A549 (cell line): ENCODE results near the gene NXPH1.

Experiments
- EHMT2 ChIP-seq: fragments of 200-600 bp; sonication (generic); IDR thresholded peaks from 2 replicates; pipeline ENCODE4 v1.6.1; 2016; ENCODE audit warnings: antibody characterized with exemption, low read depth, mild to moderate bottlenecking, moderate library complexity
- EP300 ChIP-seq, 2 experiments: fragments of >200 bp; sonication (Bioruptor Twin); formaldehyde crosslinking; IDR thresholded peaks; 2 replicates in 1 of 2; 3 replicates in 1 of 2; pipeline ENCODE4 v1.6.1; 2016 to 2017
- MYC ChIP-seq: IDR thresholded peaks from 2 replicates; pipeline ENCODE4 v1.6.1; 2012; ENCODE audit warnings: mild to moderate bottlenecking, inconsistent platforms, low read length, improper control_type of control experiment, borderline replicate concordance
- POLR2A ChIP-seq: IDR thresholded peaks from 2 replicates; pipeline ENCODE4 v1.6.1; 2012; ENCODE audit warnings: mild to moderate bottlenecking, low read length
- RCOR1 ChIP-seq: fragments of 150-350 bp; IDR thresholded peaks from 2 replicates; pipeline ENCODE4 v1.6.1; 2014; ENCODE audit warnings: antibody characterized with exemption, low read length, low read depth
- RFX5 ChIP-seq: fragments of 450-650 bp; IDR thresholded peaks from 2 replicates; pipeline ENCODE4 v1.7.1; 2014; ENCODE audit warnings: antibody characterized with exemption, mild to moderate bottlenecking, moderate library complexity
- TF ChIP-seq, protein P1 (sequence below): fragments of >200 bp; sonication (Bioruptor Twin); formaldehyde crosslinking; IDR thresholded peaks from 3 replicates; pipeline ENCODE4 v1.5.1; 2016
- TF ChIP-seq, protein P2 (sequence below): fragments of 450-650 bp; IDR thresholded peaks from 2 replicates; pipeline ENCODE4 v1.6.1; 2014; ENCODE audit warnings: antibody characterized with exemption
- TF ChIP-seq, protein P3 (sequence below): IDR thresholded peaks from 2 replicates; pipeline ENCODE4 v1.6.1; 2012

DNA sequence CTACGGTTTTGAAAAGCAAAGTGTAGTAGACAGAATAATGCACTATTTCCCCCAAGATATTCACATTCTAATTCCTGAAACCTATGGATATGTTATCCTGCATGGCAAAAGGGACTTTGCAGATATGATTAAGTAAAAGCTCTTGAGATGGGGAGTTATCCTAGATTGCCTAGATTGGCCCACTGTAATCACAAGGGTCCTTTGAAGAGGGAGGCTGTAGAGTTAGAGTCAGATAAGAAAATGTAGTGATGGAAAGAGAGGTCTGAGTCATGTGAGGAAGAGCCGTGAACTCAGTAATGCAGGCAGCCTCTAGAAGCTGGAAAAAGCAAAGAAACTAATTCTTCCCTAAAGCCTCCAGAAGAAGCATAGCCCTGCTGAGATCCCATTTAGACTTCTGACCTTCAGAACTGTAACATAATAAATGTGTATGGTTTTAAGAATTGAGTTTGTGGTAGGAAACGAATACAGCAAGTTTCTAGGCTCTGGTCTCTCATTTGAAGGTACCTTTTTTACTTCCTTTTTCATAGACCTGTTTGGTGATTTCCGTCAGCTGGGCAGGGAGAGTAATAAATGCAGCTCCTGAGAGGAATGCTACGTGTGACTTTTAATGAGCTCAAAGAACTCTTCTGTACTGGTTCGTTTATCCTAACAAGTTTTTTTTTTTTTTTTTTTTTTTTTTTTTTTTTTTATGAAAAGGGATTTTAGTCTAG lies 41.9 kb upstream of the NXPH1 start:
- no peak for TF ChIP-seq RCOR1
- TF ChIP-seq, protein P1, sequence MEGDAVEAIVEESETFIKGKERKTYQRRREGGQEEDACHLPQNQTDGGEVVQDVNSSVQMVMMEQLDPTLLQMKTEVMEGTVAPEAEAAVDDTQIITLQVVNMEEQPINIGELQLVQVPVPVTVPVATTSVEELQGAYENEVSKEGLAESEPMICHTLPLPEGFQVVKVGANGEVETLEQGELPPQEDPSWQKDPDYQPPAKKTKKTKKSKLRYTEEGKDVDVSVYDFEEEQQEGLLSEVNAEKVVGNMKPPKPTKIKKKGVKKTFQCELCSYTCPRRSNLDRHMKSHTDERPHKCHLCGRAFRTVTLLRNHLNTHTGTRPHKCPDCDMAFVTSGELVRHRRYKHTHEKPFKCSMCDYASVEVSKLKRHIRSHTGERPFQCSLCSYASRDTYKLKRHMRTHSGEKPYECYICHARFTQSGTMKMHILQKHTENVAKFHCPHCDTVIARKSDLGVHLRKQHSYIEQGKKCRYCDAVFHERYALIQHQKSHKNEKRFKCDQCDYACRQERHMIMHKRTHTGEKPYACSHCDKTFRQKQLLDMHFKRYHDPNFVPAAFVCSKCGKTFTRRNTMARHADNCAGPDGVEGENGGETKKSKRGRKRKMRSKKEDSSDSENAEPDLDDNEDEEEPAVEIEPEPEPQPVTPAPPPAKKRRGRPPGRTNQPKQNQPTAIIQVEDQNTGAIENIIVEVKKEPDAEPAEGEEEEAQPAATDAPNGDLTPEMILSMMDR: no peak
- no peak for TF ChIP-seq EP300 (IDR thresholded peaks at IDR 0.05)
- no peak for TF ChIP-seq RFX5
- TF ChIP-seq MYC: no peak
- TF ChIP-seq EHMT2: no peak
- no peak for TF ChIP-seq POLR2A
- TF ChIP-seq, protein P2, sequence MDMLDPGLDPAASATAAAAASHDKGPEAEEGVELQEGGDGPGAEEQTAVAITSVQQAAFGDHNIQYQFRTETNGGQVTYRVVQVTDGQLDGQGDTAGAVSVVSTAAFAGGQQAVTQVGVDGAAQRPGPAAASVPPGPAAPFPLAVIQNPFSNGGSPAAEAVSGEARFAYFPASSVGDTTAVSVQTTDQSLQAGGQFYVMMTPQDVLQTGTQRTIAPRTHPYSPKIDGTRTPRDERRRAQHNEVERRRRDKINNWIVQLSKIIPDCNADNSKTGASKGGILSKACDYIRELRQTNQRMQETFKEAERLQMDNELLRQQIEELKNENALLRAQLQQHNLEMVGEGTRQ: no peak
- TF ChIP-seq, protein P3, sequence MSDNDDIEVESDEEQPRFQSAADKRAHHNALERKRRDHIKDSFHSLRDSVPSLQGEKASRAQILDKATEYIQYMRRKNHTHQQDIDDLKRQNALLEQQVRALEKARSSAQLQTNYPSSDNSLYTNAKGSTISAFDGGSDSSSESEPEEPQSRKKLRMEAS: no peak
